Suppressor macrophage treated with lipopolysaccharide for 4 hours (primary cell): Measurements from ENCODE around the gene CRTC2.
A peak's percentile ranks its signal among the peaks of the same experiment; 100 is the strongest.
"Not testable (repeated sequence)": the region's sequence is repeated elsewhere in the genome, so short reads cannot be mapped to it uniquely, and the experiment has no call there.

Experiments used
- DNase-seq: peaks from one replicate; pipeline ENCODE4 v3.0.0-alpha.2; 2020

CRTC2 gene, protein sequence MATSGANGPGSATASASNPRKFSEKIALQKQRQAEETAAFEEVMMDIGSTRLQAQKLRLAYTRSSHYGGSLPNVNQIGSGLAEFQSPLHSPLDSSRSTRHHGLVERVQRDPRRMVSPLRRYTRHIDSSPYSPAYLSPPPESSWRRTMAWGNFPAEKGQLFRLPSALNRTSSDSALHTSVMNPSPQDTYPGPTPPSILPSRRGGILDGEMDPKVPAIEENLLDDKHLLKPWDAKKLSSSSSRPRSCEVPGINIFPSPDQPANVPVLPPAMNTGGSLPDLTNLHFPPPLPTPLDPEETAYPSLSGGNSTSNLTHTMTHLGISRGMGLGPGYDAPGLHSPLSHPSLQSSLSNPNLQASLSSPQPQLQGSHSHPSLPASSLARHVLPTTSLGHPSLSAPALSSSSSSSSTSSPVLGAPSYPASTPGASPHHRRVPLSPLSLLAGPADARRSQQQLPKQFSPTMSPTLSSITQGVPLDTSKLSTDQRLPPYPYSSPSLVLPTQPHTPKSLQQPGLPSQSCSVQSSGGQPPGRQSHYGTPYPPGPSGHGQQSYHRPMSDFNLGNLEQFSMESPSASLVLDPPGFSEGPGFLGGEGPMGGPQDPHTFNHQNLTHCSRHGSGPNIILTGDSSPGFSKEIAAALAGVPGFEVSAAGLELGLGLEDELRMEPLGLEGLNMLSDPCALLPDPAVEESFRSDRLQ

DNA sequence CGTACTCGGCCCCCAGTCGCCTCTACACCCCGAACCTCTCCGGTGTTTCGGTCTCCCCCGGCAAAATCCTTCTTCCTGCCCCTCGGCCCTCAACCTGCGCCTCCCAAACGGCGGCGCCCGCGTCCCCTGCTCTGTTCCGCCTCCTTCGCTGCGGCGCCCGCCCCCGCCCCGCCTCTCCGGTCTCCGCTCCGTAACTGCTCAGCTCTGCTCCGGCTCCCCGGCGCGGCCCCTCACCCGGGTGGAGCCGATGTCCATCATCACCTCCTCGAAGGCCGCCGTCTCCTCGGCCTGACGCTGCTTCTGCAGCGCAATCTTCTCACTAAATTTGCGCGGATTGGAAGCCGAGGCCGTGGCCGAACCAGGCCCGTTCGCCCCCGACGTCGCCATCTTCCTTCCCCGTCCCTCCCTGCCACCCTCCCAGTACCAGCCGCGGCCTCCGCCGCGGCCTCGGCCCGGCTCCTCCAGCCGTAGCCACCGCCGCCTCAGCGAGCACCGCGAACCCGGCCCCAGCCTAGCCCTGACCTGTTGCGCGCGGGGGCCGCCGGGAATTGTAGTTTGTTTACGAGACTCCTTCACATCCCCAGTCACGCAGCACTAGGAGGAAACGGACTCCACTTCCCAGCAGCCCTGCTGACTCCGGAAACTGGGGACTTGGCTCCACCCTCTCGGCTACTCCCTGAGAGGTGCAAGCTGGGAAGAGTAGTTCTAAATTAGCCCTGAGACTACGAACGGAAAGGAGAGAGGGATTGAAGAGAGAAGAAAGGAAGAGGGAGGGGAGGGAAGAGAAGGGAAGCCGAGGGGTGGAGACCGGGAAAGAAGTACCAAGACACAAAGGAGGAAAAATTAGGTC, at the start of gene CRTC2:
CRTC2 (minus strand) TSS at position 502 of the 850 bp plus-strand sequence; CDS start at position 387, 115 bp downstream.
- peak; percentile 97 for DNase-seq

DNA sequence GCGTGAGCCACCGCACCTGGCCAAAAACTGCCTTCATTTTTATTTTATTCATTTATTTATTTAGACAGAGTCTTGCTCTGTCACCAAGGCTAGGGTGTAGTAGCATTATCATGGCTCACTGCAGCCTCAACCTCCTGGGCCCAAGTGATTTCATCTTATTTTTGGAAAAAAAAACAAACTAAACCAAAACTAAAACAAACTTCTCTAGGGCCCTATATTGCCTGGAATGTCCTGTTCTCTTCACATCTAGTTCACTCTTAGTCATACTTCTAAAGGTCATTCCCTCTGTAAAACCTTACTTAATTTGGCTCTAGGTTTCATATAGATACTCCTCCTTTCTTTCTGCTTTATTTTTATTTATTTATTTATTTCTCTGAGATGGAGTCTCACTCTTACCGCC, 47.7 kb upstream of the CRTC2 start:
- peak; percentile 45 for DNase-seq

DNA sequence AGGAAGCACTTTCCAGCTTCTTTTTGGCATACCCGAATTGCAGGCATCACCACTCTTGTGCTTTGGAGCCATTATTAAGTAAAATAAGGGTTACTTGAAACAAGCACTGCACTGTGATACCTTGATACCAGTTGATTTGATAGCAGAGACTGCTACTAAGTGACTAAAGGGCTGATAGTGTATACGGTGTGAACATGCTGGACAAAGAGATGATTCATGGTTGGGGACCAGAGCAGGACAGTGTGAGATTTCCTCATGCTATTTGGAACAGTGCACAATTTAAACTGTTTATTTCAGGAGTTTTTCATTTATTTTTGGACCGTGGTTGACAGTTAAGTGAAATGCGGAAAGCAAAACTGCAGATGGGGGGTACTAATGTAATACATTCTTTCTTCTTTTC, 42.0 kb upstream of the CRTC2 start:
- no peak for DNase-seq

DNA sequence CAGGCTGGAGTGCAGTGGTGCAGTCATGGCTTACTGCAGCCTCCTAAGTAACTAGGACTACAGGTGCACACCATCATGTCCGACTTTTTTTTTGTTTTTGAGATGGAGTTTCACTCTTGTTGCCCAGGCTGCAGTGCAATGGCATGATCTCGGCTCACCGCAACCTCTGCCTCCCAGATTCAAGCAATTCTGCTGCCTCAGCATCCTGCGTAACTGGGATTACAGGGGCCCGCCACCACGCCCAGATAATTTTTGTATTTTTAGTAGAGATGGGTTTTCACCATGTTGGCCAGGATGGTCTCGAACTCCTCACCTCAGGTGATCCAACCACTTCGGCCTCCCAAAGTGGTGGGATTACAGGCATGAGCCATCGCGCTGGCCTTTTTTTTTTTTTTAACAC, 38.5 kb upstream of the CRTC2 start:
- not testable (repeated sequence) for DNase-seq

DNA sequence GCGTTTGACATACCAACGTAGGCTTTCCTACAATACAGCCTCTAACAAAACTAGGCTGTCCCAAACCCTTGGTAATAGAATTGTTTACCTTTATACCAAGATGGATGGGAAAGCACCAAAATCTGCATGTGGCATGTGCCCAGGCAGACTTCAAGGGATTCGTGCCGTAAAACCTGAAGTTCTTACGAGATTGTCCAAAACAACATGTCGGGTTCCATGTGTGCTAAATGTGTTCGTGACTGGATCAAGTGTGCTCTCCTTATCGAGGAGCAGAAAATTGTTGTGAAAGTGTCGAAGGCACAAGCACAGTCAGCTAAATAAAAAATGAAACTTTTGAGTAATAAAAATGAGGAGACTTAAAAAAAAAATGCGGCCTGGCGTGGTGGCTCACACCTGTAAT, 37.2 kb upstream of the CRTC2 start:
- no peak for DNase-seq

DNA sequence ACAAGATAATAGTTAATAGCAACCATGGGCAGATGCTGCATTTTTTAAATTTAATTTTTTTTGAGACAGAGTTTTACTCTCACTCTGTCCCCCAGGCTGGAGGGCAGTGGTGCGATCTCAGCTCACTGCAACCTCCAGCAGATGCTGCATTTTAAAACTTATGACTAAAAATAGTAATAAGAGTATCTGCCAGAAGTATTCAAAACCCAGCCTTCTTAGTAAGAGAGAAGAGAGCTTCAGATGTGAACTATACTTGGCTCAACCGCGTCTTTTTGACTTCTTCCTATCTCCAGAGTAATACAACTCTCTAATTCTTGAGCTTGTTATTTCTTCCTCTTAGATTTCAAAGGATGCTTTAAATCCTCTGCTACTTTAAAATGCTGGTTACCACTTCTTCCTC, 36.8 kb upstream of the CRTC2 start:
- no peak for DNase-seq

DNA sequence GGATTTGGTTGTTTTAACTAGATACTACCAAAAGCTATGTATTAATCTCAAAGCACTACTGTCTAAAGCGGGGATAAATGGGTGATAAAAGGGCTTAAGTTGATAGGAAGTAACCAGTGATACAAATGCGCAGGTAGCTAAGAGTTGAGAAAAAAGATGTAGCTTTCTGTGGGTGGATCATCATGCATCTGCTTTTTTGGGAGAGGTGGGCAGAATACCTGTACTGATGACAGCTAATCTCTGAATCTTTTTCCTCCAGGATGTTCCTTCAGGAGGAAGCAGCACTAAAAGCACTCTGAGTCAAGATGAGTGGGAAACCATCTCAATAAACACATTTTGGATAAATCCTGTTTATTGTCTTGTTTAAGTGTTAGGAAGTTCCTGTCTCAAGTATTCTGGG, 33.4 kb upstream of the CRTC2 start:
- DNase-seq = no peak

DNA sequence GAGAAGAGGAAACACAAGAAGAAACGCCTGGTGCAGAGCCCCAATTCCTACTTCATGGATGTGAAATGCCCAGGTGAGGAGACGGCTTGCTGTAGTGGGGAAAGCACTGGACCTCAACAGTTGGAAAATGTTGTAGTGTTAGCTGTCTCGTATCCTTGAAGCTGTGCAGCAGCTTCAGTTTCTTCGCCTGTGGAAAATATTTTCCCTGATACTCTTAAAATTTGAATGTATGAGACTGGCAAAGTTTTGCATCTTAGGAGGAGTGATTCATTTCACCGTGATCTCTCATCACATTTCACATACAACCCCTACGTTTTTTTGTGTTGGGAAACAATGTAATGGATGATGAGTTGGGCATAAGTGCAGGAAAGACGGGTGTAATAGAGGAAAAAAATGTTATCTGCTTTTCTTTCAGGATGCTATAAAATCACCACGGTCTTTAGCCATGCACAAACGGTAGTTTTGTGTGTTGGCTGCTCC, 32.8 kb upstream of the CRTC2 start:
- peak; percentile 50 for DNase-seq

DNA sequence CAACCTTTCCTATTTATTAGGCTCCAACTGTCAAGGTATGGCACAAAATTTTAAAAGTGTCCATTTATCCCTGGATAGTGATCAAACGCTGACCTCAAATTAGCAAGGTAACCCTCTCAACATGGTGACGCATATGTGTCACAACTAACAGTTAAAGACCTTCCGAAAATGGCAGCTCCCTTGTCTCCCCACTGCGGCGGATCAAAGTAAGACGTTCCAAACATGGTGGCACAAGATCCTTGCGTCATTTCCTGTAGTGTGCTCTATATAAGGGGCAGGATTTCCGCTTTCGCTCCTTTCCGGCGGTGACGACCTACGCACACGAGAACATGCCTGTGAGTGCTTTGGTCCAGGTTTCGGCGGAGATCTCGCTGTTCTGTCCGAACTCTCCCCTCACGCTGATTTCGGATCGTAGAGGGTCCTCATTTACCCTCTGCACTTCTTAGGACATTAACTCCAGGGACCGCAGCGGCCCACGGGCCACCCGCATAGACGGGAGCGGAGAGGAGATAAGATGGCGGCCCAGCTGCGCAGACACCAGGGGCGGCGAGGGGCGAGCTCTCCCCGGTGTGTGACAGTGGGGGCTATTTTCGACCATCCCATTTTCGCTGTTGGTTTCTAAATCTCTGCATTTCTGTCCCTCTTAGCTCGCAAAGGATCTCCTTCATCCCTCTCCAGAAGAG, 32.2 kb upstream of the CRTC2 start, which contains the start of gene RPS27:
RPS27 (plus strand) TSS at position 295 of the 683 bp plus-strand sequence; CDS start at position 330, 35 bp downstream.
- DNase-seq = peak; percentile 98

DNA sequence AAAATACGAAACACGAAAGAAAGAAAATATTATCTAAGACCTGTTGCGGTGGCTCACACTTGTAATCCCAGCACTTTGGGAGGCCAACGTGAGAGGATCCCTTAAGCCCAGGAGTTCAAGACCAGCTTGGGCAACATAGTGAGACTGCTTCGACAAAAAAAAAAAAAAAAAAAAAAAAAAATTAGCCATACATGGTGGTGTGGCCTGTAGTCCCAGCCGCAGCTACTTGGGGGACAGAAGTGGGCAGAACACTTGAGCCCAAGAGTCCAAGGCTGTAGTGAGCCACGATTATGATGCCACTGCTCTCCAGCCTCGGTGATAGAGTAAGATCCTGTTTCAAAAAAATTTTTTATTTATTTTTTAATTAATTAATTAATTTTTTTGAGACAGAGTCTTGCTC, 29.2 kb upstream of the CRTC2 start:
- DNase-seq = no peak

DNA sequence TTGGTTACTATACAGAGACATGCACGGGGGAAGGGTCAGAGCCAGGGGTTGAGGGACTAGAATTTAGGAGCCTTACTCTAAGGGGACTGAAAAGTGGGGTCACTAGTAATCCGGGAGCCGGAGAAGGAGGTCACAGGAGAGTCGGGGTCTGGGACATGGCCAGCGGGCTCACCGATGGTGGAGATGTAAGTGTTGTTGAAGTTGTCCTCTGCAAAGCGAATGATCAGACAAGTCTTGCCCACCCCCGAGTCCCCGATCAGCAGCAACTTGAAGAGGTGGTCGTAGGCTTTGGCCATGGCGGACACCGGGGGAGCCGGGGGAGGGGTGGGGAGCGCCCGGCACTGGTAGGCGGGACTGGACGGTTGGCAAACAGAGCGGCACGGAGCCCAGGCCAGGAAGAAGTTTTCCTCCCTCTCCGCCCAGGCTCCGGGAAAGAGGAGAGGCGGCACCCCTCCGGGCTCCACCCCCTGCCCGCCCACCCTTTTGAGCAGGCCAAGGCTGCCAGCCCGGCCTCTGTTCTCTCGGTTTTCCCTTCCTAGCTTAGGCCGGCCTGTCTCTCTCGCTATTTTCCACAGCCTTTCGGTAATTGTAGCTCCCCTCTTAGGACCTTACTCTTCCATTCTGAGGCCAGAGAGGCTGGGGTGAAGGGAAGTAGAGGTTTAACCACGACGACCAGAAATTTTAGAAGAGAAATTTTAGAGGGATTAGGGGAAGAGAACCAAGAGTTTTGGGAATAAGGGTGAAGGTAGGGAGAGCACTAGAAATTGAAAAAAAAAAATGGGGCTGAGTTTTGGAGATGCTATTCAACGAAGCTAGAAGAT, 27.7 kb upstream of the CRTC2 start, which contains the start of gene RAB13:
RAB13 (minus strand) TSS at position 399 of the 821 bp plus-strand sequence; CDS start at position 296, 103 bp downstream.
- DNase-seq = peak; percentile 91

DNA sequence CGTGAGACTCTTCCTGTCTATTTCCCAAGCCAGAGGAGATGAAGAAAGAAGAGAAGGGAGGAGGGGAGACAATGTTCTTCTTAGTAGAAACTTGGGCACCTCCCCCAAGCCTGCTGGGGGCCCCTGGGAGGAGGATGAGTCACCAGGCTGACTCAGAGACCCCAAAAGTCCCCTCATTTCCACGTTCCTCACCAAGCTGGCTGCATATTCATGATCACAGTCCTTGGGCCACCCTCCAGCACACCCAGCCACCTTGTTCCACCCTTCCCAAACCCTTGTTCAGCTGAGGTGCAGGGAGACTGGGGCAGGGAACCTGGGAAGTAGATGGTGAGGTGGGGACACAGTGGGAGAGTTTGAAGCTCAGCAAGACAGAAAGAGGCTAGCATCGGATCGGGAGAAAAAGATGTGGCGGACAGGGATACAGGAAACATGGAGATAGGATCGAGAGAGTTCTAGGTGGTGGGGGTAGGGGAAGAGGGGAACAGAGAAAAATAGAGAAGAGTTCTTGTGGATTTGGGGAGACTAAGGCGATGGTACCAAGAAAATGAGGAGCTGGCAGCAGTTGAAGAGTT, 27.0 kb upstream of the CRTC2 start:
- DNase-seq = peak; percentile 94

DNA sequence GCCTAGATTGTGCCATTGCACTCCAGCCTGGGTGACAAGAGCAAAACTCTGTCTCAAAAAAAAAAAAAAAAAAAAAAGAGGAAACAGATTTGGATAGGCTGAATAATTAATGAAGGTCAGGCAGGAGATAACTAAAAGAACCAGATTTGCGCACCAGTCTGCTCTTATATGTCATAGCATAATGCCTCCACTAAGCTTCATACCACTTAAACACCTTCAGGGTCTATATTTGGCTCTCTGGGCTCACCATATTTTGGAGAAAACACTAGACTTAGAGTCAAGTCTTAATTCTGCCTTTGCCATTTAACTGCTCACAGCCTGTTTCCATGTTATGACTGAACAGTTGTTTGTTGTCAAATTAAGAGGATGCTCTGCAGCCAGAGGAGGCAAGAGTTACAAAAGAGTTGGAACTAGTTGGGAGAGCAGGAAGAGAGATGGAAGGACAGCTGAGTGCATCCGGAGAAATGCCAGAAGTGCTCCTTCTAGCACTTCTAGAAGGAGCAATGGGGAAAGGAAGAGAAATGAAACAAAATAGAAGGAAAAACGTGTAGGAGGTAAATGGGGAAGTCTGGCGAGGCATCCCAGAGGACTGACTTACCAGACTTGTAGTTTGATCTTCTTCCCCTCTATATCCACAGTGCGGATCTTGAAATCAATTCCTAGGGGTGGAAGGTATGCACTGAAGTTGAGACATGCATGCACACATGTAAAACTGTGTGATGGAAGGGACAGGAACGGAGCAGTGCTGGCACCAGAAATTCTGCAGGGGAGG, 25.9 kb upstream of the CRTC2 start:
- DNase-seq = peak; percentile 39

DNA sequence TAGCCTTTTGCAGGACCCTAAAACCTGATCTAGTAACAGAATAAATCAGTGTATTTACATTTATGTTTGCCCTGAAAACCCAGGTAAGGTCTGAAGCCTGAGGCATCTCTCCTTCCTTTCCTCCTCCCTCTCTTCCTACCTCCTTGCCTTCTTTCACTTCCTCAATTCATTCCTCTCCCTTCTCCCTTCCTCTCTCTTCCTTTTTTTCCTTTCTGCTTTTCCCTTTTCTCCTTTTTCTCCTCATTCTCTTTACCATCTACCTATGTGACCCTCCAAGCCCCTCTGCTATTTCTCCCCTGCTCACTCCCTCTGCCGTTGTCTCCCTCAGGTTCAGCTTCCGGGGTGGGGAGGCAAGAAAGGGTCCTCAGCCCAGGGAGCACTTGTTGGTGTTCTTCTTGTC, 23.3 kb upstream of the CRTC2 start:
- not testable (repeated sequence) for DNase-seq

DNA sequence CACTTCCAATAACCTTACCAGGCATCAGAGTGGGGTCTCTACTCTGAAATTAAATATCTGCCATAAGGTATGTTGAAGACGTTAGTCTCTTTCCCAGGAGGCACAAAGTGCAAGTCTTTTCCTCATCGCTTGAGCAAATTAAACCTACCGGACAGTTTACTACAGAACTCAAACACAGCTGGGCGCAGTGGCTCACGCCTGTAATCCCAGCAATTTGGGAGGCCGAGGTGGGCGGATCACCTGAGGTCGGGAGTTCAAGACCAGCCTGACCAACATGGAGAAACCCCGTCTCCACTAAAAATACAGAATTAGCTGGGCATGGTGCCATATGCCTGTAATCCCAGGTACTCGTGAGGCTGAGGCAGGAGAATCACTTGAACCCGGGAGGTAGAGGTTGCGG, 20.7 kb upstream of the CRTC2 start:
- DNase-seq = not testable (repeated sequence)

DNA sequence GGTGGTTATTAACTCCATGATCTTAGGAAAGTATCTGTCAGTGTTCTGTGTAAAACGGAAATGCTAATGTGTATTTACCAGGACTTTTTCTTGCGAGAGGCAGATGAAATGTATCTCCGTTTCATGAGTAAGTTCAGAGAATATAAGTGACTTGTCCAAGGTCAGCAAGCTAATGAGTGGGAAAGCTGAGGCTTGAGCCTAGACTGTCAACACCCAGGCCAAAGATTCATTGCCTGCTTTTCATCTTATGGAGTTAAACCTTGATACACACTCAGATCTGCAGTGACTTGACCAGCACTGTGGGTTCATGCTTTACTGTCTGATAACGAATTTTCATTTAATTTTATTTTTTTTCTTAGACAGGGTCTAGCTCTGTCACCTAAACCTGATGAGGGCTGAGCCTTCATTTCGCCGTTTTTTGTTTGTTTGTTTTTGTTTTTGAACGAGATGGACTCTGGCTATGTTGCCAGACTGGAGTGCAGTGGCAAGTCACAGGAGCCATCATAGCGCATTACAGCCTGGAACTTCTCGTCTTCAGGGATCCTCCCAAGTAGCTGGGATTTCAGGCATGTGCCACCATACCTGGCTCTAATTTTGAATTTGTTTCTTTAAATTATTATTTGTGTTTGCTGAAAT, 20.0 kb upstream of the CRTC2 start:
- no peak for DNase-seq

DNA sequence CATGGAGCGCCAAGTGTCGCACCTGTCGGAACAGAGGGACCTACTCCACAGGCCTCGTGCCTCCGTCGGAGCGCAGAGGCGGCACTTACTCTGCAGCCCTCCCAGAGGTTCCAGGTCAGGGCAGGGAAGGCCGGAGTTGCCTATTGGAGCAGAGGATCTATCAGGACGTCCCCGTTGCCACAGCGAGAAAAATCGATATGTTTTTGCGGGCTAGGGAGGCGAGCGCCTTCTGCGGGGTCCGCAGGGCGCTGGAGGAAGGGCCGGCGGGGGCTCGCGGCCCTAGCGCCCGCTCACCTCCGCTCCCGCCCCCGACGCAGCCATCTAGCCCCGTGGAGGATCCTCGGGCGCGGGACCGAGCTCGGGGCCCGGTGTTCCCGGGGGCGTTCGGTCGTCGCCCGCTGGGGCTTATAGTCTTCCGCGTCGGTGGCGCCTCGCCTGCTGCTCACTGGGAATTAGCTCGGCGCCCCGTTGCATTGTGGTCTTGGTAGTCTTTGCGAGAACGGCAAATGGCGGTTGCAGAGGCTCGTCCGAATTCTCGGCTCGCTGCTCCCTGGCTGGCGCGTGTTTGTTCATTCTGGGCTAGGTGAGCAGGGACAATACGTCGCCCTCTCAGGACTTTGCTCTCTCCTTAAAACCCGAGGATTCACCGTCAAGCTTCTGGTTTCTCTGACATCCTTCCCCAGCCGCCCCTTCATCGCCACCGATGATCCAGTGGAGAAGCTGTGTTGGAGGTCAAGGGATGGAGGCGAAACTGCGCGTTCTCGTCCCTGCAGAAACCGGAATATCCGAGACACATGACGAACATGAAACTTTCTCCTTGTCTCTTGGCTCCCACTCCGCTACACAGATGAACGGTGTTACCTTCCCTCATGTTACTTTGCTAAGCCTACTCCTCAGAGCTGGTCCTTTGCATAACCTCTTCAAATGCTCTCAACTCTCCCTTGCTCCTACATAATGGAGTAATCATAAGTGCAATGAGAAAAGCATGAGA, 19.1 kb upstream of the CRTC2 start, which contains the start of gene JTB:
JTB (minus strand) TSS at position 425 of the 991 bp plus-strand sequence; CDS start at position 3, 422 bp downstream.
- DNase-seq = peak; percentile 88

DNA sequence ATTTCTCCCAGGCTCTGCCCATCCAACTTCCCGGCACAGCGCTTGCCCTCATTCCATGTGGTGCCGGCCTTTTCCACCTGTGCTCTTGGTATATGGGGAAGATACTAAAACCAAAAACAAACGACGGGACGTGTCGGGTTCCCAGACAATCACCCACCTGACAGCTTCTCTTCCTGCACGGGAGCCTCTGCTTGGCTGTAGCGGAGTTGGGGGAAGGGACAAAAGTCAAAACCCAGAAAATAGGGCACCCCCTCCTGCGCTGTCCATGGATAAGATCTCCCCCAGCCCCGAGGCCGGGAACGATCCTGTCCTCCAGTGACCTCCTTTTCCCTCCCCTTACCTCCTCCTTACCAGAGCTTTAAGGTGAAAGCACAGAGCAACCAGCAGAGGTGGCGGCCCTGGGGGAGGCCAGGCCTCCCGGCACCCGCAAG, 18.4 kb upstream of the CRTC2 start:
- no peak for DNase-seq
